Neural progenitor cell (in vitro differentiated cells): ENCODE data around the gene PMEPA1.

Experiments
- EZH2 ChIP-seq: fragments of 200-600 bp; sonication (generic); IDR thresholded peaks from 2 replicates; pipeline ENCODE4 v1.6.1; 2017; ENCODE audit warnings: antibody characterized with exemption, mild to moderate bottlenecking, moderate library complexity
- EZH2phosphoT487 ChIP-seq: fragments of 200-600 bp; sonication (generic); IDR thresholded peaks from 2 replicates; pipeline ENCODE4 v1.6.1; 2017; ENCODE audit warnings: antibody characterized with exemption
- TF ChIP-seq, protein P1 (sequence below): fragments of 200-600 bp; sonication (generic); IDR thresholded peaks from 2 replicates; pipeline ENCODE4 v1.5.1; 2017; ENCODE audit warnings: antibody characterized with exemption, mild to moderate bottlenecking

DNA sequence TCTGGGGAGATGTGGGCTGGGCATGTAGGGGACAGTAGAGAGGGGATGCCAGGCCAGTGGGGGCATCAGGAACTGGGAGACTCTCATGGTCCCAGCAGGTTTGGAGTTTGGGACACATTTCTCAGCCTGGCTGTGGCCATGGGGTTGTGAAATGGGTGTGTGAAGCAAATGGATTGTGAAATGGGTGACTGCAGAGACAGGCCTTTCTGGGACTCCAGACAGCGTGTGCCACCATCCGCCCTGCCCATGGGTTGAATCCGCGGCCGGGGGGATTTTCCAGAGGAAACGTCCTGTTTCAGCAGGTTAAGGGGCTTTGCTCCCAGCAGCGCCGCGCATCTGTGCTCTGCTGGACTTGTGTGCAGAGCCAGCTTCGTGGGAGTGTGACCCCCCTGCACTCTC, 3.7 kb upstream of the PMEPA1 start:
- TF ChIP-seq, protein P1, sequence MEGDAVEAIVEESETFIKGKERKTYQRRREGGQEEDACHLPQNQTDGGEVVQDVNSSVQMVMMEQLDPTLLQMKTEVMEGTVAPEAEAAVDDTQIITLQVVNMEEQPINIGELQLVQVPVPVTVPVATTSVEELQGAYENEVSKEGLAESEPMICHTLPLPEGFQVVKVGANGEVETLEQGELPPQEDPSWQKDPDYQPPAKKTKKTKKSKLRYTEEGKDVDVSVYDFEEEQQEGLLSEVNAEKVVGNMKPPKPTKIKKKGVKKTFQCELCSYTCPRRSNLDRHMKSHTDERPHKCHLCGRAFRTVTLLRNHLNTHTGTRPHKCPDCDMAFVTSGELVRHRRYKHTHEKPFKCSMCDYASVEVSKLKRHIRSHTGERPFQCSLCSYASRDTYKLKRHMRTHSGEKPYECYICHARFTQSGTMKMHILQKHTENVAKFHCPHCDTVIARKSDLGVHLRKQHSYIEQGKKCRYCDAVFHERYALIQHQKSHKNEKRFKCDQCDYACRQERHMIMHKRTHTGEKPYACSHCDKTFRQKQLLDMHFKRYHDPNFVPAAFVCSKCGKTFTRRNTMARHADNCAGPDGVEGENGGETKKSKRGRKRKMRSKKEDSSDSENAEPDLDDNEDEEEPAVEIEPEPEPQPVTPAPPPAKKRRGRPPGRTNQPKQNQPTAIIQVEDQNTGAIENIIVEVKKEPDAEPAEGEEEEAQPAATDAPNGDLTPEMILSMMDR = no peak
- no peak for TF ChIP-seq EZH2phosphoT487
- no peak for TF ChIP-seq EZH2
